DMS 273 (cell line): ENCODE data around the gene PSEN1.
A peak's percentile ranks its signal among the peaks of the same experiment; 100 is the strongest.

Experiments used
- DNase-seq: peaks from one replicate; lab custom pipeline; 2025; ENCODE audit not compliant: unreplicated experiment; lab: John Stamatoyannopoulos, UW

PSEN1 gene

GRCh38 chr14:73238424-73238852, 102.1 kb downstream of the PSEN1 start:
- DNase-seq: peak; percentile 59

- DNase-seq: no peak
These were observed 102.6 kb downstream of the PSEN1 start for GRCh38 chr14:73238941-73239340.

GRCh38 chr14:73239393-73240241, 103.3 kb downstream of the PSEN1 start:
- peak; percentile 71 for DNase-seq

- no peak for DNase-seq
These were observed 104.6 kb downstream of the PSEN1 start for GRCh38 chr14:73240816-73241480.

- no peak for DNase-seq
These were observed 105.3 kb downstream of the PSEN1 start for GRCh38 chr14:73241481-73242165.

- no peak for DNase-seq
These were observed 106.1 kb downstream of the PSEN1 start for GRCh38 chr14:73242357-73242901.

- no peak for DNase-seq
These were observed 107.0 kb downstream of the PSEN1 start for GRCh38 chr14:73243341-73243740.

- DNase-seq: no peak
These were observed 107.4 kb downstream of the PSEN1 start for GRCh38 chr14:73243748-73244147.

GRCh38 chr14:73244541-73245290, 108.4 kb downstream of the PSEN1 start:
- DNase-seq: no peak

GRCh38 chr14:73245480-73246325, 109.4 kb downstream of the PSEN1 start:
- no peak for DNase-seq

GRCh38 chr14:73246387-73247150, 110.3 kb downstream of the PSEN1 start:
- DNase-seq: no peak

- no peak for DNase-seq
These were observed 112.0 kb downstream of the PSEN1 start for GRCh38 chr14:73248108-73248868.

- DNase-seq: no peak
These were observed 112.8 kb downstream of the PSEN1 start for GRCh38 chr14:73249108-73249507.

- no peak for DNase-seq
These were observed 113.4 kb downstream of the PSEN1 start for GRCh38 chr14:73249564-73250316.

GRCh38 chr14:73250317-73250713, 114.0 kb downstream of the PSEN1 start:
- no peak for DNase-seq

GRCh38 chr14:73250781-73251500, 114.6 kb downstream of the PSEN1 start:
- no peak for DNase-seq
